Measurements from ENCODE around the gene ISCA1. TPM values are rescaled to one million over a fixed set of nuclear protein-coding genes. Genes with fewer than 3 reads are reported as not detected.

The ISCA1 gene
- total and polyA plus RNA-seq, 2 of the 8 experiments (the other 6 are each of a cell fraction or from before 2014, with no cell fraction given) = 35.0 to 40.0 TPM

DNA sequence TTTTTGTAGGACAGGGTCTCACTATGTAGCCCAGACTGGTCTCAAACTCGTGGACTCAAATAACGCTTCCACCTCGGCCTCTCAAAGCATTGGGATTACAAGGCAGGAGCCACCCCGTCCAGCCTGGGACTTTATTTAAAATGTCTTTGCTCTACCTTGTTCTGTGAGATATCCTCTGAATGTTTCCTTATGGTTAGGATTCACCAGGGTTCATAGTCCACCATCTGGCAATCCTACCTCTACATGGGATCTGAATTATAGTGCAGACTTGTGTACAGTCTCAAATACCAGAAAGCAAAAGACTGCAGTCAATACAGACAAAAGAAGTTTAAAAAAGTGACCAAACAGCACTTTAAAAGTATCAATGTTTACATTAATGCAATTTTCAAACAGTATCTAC, 10.1 kb downstream of the ISCA1 start:
- Histone ChIP-seq H2AFZ (ENCODE audit: low read length) (no peak overlapping the region), H2BK15ac (ENCODE audit: low read length) (no peak overlapping the region), H3K14ac (ENCODE audit: insufficient read length) (no peak overlapping the region), H3K4ac (replicated peaks; ENCODE audit: insufficient read length, low read depth, low read length) (no peak overlapping the region), H4K91ac (replicated peaks; ENCODE audit: insufficient read length, low read length) (no peak overlapping the region), H2BK5ac (ENCODE audit: low read depth, low read length) (no peak overlapping the region), H4K5ac (ENCODE audit: insufficient read length, low read depth, low read length) (no peak overlapping the region), H3K23me2 (ENCODE audit: low read depth, low read length) (no peaks in the 10 kb centered on the region), H3K18ac (ENCODE audit: extremely low read depth, low read length) (no peak overlapping the region), H4K20me1 (replicated peaks in 1 of 2; ENCODE audit: control insufficient read depth in 1 of 2, insufficient read depth in 2 of 2, low read length in 2 of 2) (peaks cover 1 to 6% of the 10 kb centered on the region in 2 experiments), H3K9ac (replicated peaks in 1 of 4; ENCODE audit: extremely low read depth in 1 of 4, low read depth in 3 of 4, low read length in 3 of 4) (no peak overlapping the region), H4K8ac (ENCODE audit: extremely low read depth, insufficient read depth, low read length) (no peak overlapping the region), H2AK5ac (ENCODE audit: low read depth, low read length) (no peak overlapping the region), H3K4me2 (ENCODE audit: insufficient read depth in 1 of 2, low read depth in 2 of 2, low read length in 2 of 2) (no peak overlapping the region), H2BK120ac (replicated peaks; ENCODE audit: low read depth, low read length) (no peak overlapping the region), H2BK12ac (ENCODE audit: low read depth, low read length) (no peak overlapping the region), H3K79me2 (ENCODE audit: control insufficient read depth in 1 of 2, insufficient read depth in 2 of 2, low read length in 2 of 2) (peaks cover 0 to 31% of the 10 kb centered on the region in 2 experiments; a peak in 2 of 4 replicates), H3K27me3 (replicated peaks in 1 of 4; ENCODE audit: control insufficient read depth in 3 of 4, extremely low read depth in 1 of 4, insufficient read depth in 3 of 4, low read length in 3 of 4) (no peaks in the 10 kb centered on the region), H3K79me1 (ENCODE audit: low read depth, low read length) (peaks cover 7% of the 10 kb centered on the region), H3K4me1 (replicated peaks in 1 of 4; ENCODE audit: control insufficient read depth in 3 of 4, insufficient read depth in 4 of 4, low read length in 3 of 4) (no peaks in the 10 kb centered on the region), H3K56ac (replicated peaks; ENCODE audit: insufficient read length, low read depth, low read length) (no peak overlapping the region), H3K4me3 (ENCODE audit: extremely low read depth in 1 of 4, insufficient read depth in 2 of 4, low read depth in 3 of 4, low read length in 4 of 4) (no peak overlapping the region), H3K23ac (ENCODE audit: insufficient read length) (no peak overlapping the region), H3K36me3 (ENCODE audit: control insufficient read depth in 2 of 4, insufficient read depth in 4 of 4, low read length in 3 of 4) (peaks cover 5 to 36% (median 19%) of the 10 kb centered on the region in 4 experiments; a peak in 7 of 8 replicates), H2BK20ac (ENCODE audit: low read length) (no peak overlapping the region), H3K27ac (ENCODE audit: low read depth, low read length) (no peak overlapping the region), H3K9me3 (ENCODE audit: insufficient read depth in 2 of 2, low read depth in 1 of 2, low read length in 1 of 2) (no peaks in the 10 kb centered on the region; a peak in 1 of 4 replicates)
- FAIRE-seq (no peak), DNase-seq (ENCODE audit: low read depth in 1 of 2, low spot score in 2 of 2) (no peak)
- 98% methylated on average over 4 of the region's 4 CpGs; no CpG with 5 or more reads in 1 of the 2 experiments for WGBS, 2 experiments (ENCODE audit: extremely low coverage in 1 of 2, insufficient coverage in 1 of 2, insufficient read length in 1 of 2, insufficient replicate concordance in 2 of 2, low coverage in 1 of 2, low lambda C conversion rate in 2 of 2, missing lambda C conversion rate in 1 of 2)
- ChIA-PET POLR2A (ENCODE audit: partially characterized antibody) (no interaction called here), CTCF (ENCODE audit: partially characterized antibody) (no interaction called here)
- TF ChIP-seq CEBPB (IDR thresholded peaks at IDR 0.05; ENCODE audit: low read depth, low read length) (no peak), POU5F1 (IDR thresholded peaks at IDR 0.05; ENCODE audit: low read depth, low read length) (no peak), E2F6 (IDR thresholded peaks at IDR 0.05) (no peak), KDM1A (IDR thresholded peaks at IDR 0.05; ENCODE audit: borderline replicate concordance, low read length) (no peak), SIX5 (IDR thresholded peaks at IDR 0.05; ENCODE audit: low read depth, low read length) (no peak), TAF7 (optimal IDR thresholded peaks at IDR 0.05; ENCODE audit: borderline replicate concordance, low read depth, low read length) (no peak), POLR2AphosphoS5 (IDR thresholded peaks at IDR 0.05; ENCODE audit: low read depth, low read length) (no peak), TCF12 (IDR thresholded peaks at IDR 0.05; ENCODE audit: low read depth, low read length) (no peak), SIRT6 (IDR thresholded peaks at IDR 0.05; ENCODE audit: low read length) (no peak)

All from H1 (cell line).